Lung (tissue), 12 donors: ENCODE data around the gene BTF3L4. TPM values are rescaled to one million over a fixed set of nuclear protein-coding genes. Genes with fewer than 3 reads are reported as not detected.

Experiments used
- ATAC-seq: fragments of 200-7000 bp; cut with Tn5 transposase; one replicate; pipeline ENCODE4 v1.9.1; 2020; ENCODE audit warnings: moderate number of reproducible peaks; ENCODE audit not compliant: insufficient read depth, low FRiP score
- DNase-seq, 3 donors: peaks; one replicate each; pipeline ENCODE4 v3.0.0-alpha.2; 2013 to 2017
- H3K27ac ChIP-seq, 2 donors: one replicate each; pipeline ENCODE4 v1.5.1; 2013; ENCODE audit warnings: mild to moderate bottlenecking in 2 of 2, moderate library complexity in 2 of 2, control low read depth in 1 of 2, inconsistent platforms in 1 of 2, low read depth in 1 of 2, low read length in 1 of 2
- H3K27me3 ChIP-seq, 3 donors: one replicate each; pipeline ENCODE4 v1.5.1; 2013; ENCODE audit warnings: low read length in 2 of 3; ENCODE audit not compliant: control insufficient read depth in 3 of 3, insufficient read depth in 3 of 3
- H3K36me3 ChIP-seq, 4 donors: one replicate each; pipeline ENCODE4 v1.5.1; 2013; ENCODE audit warnings: low read length in 4 of 4, mild to moderate bottlenecking in 1 of 4, moderate library complexity in 1 of 4; ENCODE audit not compliant: control insufficient read depth in 4 of 4, insufficient read depth in 4 of 4
- H3K4me1 ChIP-seq, 5 donors: one replicate each; pipeline ENCODE4 v1.5.1; 2013; ENCODE audit warnings: low read length in 5 of 5, mild to moderate bottlenecking in 2 of 5, moderate library complexity in 1 of 5; ENCODE audit not compliant: control insufficient read depth in 5 of 5, insufficient read depth in 5 of 5
- H3K4me3 ChIP-seq: one replicate; pipeline ENCODE4 v1.5.1; 2013; ENCODE audit warnings: mild to moderate bottlenecking, control low read depth, moderate library complexity
- H3K9ac ChIP-seq, 2 donors: one replicate each; pipeline ENCODE4 v1.5.1; 2013; ENCODE audit warnings: low read length in 2 of 2, control low read depth in 1 of 2; ENCODE audit not compliant: insufficient read depth in 1 of 2
- H3K9me3 ChIP-seq, 4 donors: one replicate each; pipeline ENCODE4 v1.5.1; 2013; ENCODE audit warnings: low read length in 3 of 4, mild to moderate bottlenecking in 1 of 4, moderate library complexity in 1 of 4; ENCODE audit not compliant: control insufficient read depth in 4 of 4, insufficient read depth in 3 of 4
- CTCF ChIP-seq: IDR thresholded peaks from 2 replicates; pipeline ENCODE4 v1.5.1; 2012; ENCODE audit warnings: mild to moderate bottlenecking; ENCODE audit errors: control extremely low read depth, extremely low read depth
- WGBS, 2 donors: extraction: QIAGEN DNeasy Blood & Tissue Kit; methylation state at CpG; one replicate each; pipeline ENCODE4 v1.1.7; 2013; 5-methylcytosine and 5-hydroxymethylcytosine counted together
- polyA plus RNA-seq, 2 donors: library from polyadenylated mRNA; stranded (reverse); fragments of 200-250 nt; gene quantifications; one replicate each; pipeline ENCODE4 v1.2.1, GENCODE V29; 2013
- total RNA-seq, 2 donors: library from RNA; depleted of rRNA in 1 of 2; stranded (reverse); fragments of >200 nt in 1 of 2; gene quantifications; one replicate each; pipeline ENCODE4 v1.2.1, GENCODE V29; 2014 to 2021
- donor health status: control.
- donor health status: control.
- donor health status: Bipolar disorder and iron deficiency.
- donor health status: healthy.
- donor health status: DM: yes; HTN: yes; CAD: no.

BTF3L4 gene
- total and polyA plus RNA-seq, 4 donors, result 40.1 to 47.7 (median 41.1) TPM

- TF ChIP-seq CTCF, result no peak
- peaks cover 4 to 13% (median 6%) of the 10 kb centered on the region in 4 donors for H3K36me3 ChIP-seq
- 1 to 3% methylated on average over 4 of the region's 4 CpGs for WGBS, 2 donors
- H3K9ac ChIP-seq, result peak overlapping the region; percentile 77 to 85
- peaks cover 0 to 33% (median 8%) of the 10 kb centered on the region in 5 donors for H3K4me1 ChIP-seq
- no peak for DNase-seq
- H3K9me3 ChIP-seq, result no peaks in the 10 kb centered on the region
- peak overlapping the region; percentile 99 for H3K4me3 ChIP-seq
- no peaks in the 10 kb centered on the region for H3K27me3 ChIP-seq
- peak overlapping the region; percentile 86 to 99 for H3K27ac ChIP-seq
- no peak for ATAC-seq
These were observed 789 bp downstream of the BTF3L4 start for GRCh38 chr1:52056937-52057231.

DNA sequence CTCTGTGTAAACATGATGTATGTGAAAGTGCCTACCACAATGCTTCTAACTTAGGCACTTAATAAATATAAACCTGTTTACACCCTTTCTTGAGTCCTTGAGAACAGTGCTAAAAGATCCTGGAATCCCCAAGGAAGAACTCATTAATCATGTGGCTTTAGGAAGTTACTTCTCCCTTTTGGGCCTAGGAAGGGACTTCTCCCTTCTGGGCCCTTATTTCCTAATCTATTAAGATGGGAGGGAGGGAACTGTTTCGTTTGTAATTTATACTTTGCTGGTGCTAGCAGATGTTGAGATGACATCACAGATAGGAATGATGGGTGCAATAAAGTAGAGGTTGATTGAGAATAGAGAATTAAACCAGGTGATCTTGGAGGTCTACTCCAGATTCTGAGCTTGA, 1.2 kb downstream of the BTF3L4 start:
- TF ChIP-seq CTCF, result no peak
- DNase-seq, result peak in 1 of 3 donors; percentile 4
- WGBS, 2 donors, result 0 to 2% methylated on average over 1 of the region's 1 CpG
- Histone ChIP-seq H3K9me3 (no peaks in the 10 kb centered on the region), H3K27ac (no peak overlapping the region), H3K36me3 (peaks cover 4 to 13% (median 6%) of the 10 kb centered on the region in 4 donors), H3K4me3 (no peak overlapping the region), H3K9ac (peak overlapping the region in 1 of 2 donors; percentile 77), H3K27me3 (no peaks in the 10 kb centered on the region), H3K4me1 (peaks cover 0 to 33% (median 8%) of the 10 kb centered on the region in 5 donors)
- no peak for ATAC-seq

DNA sequence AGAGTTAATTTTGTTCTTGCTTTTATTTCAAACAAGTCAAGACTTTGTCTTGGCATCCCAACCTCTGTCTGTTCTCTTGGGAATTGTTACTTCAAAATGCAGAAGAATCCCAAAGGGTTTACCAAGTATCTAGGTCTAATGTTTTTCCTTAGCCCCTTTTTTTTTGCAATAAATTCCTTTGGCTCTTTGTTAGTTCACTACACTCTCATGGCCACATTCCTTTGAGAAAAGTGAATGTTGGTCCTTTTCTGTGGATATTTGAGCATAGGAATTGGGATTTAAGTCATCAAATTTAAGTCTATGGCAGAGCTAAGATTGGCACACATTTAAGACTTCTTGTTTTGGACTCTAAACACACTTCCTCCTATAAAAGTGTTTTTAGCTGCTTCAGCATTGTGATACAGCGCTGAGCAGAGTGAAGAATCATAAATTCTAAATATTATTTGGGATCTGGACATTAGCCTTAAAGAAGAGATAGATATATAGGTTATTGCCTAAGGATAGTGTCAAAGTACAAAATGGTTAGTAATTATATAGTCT, 1.9 kb downstream of the BTF3L4 start:
- H3K27ac ChIP-seq, result no peak overlapping the region

More for the DNA sequence above, 1.9 kb downstream of the BTF3L4 start:
- no peaks in the 10 kb centered on the region for H3K9me3 ChIP-seq
- 72 to 74% methylated on average over 1 of the region's 1 CpG for WGBS, 2 donors
- peaks cover 4 to 18% (median 8%) of the 10 kb centered on the region in 4 donors for H3K36me3 ChIP-seq
- no peak overlapping the region for H3K4me3 ChIP-seq
- no peak overlapping the region for H3K9ac ChIP-seq
- H3K4me1 ChIP-seq, result peaks cover 0 to 33% (median 8%) of the 10 kb centered on the region in 5 donors
- TF ChIP-seq CTCF, result no peak
- no peaks in the 10 kb centered on the region for H3K27me3 ChIP-seq
- ATAC-seq (no peak), DNase-seq (peak in 1 of 3 donors; percentile 2)
